PFSK-1 (cell line): ENCODE measurements around the gene LCN12.

Experiments used
- FOXP2 ChIP-seq: optimal IDR thresholded peaks from 2 replicates; pipeline ENCODE3; 2011; ENCODE audit warnings: borderline replicate concordance, control low read depth, inconsistent platforms; ENCODE audit not compliant: insufficient read depth; ENCODE audit errors: extremely low read length, extremely low read depth
- POLR2AphosphoS5 ChIP-seq: IDR thresholded peaks from 2 replicates; pipeline ENCODE4 v1.6.1; 2012; ENCODE audit warnings: low read depth, mild to moderate bottlenecking, control low read depth, low read length, moderate library complexity
- REST ChIP-seq, 2 experiments: IDR thresholded peaks; 2 replicates each; pipeline versions ENCODE4 v1.6.1 to v1.8.0; 2011 to 2012; ENCODE audit warnings: low read depth in 2 of 2, low read length in 2 of 2, control low read depth in 1 of 2, inconsistent platforms in 1 of 2, mild to moderate bottlenecking in 1 of 2, moderate library complexity in 1 of 2; ENCODE audit not compliant: insufficient read depth in 1 of 2
- SIN3A ChIP-seq: IDR thresholded peaks from 2 replicates; pipeline ENCODE4 v1.6.1; 2012; ENCODE audit warnings: mild to moderate bottlenecking, low read length, moderate library complexity, borderline replicate concordance; ENCODE audit not compliant: insufficient read depth

- no peak for TF ChIP-seq REST (IDR thresholded peaks at IDR 0.05; ENCODE audit: insufficient read depth in 1 of 2, low read depth in 2 of 2, low read length in 2 of 2)
- TF ChIP-seq SIN3A = no peak
- TF ChIP-seq POLR2AphosphoS5 = no peak
- TF ChIP-seq FOXP2 = no peak
Measured at GRCh38 chr9:136944212-136944518, 7.9 kb upstream of the LCN12 start.
